Measurements from ENCODE around the gene SMAD2. TPM values are rescaled to one million over a fixed set of nuclear protein-coding genes. Genes with fewer than 3 reads are reported as not detected.
"Not testable (repeated sequence)": the region's sequence is repeated elsewhere in the genome, so short reads cannot be mapped to it uniquely, and the experiment has no call there.

The SMAD2 gene
- total RNA-seq, 1 experiment from 2014 or later, result 97.0 TPM

- Histone ChIP-seq H2AFZ (no peak overlapping the region), H3K79me2 (ENCODE audit: low read depth) (no peaks in the 10 kb centered on the region), H3K4me2 (no peak overlapping the region), H3K9me3 (ENCODE audit: insufficient read depth, low read depth) (no peaks in the 10 kb centered on the region), H3K27me3 (ENCODE audit: insufficient read depth, low read depth) (no peaks in the 10 kb centered on the region), H3K4me1 (replicated peaks; ENCODE audit: insufficient read depth) (no peaks in the 10 kb centered on the region), H3K36me3 (ENCODE audit: low read depth) (peaks cover 3% of the 10 kb centered on the region), H3K4me3 (no peak overlapping the region), H3F3A (ENCODE audit: insufficient read depth, low read depth) (no peaks in the 10 kb centered on the region), H3K27ac (no peak overlapping the region), H4K20me1 (ENCODE audit: insufficient read depth) (no peaks in the 10 kb centered on the region), H3K9me2 (ENCODE audit: insufficient read depth) (no peaks in the 10 kb centered on the region)
- no peak for TF ChIP-seq CTCF (conservative IDR thresholded peaks at IDR 0.05)
- no peak for TF ChIP-seq EZH2 (IDR thresholded peaks at IDR 0.05; ENCODE audit: low read depth)
- CTCF ChIA-PET, result no interaction called here
- intact Hi-C loops (cut with micrococcal nuclease; ENCODE audit: unreplicated experiment), result no loop called here
- POLR2A ChIA-PET (ENCODE audit: unreplicated experiment), result no interaction called here
- no peak for DNase-seq
- no TSS peak for BruUV-seq (replicated peaks)
Measured at GRCh38 chr18:47830772-47831171, 99.7 kb downstream of the SMAD2 start.

GRCh38 chr18:47829831-47830230 lies 100.6 kb downstream of the SMAD2 start:
- POLR2A ChIA-PET (ENCODE audit: unreplicated experiment), result no interaction called here
- no peak for DNase-seq
- H3K4me2 ChIP-seq, result no peak overlapping the region
- H4K20me1 ChIP-seq (ENCODE audit: insufficient read depth), result no peaks in the 10 kb centered on the region
- CTCF ChIA-PET, result no interaction called here
- H3K27ac ChIP-seq, result no peak overlapping the region
- H3K4me3 ChIP-seq, result no peak overlapping the region
- TF ChIP-seq CTCF (conservative IDR thresholded peaks at IDR 0.05) (no peak), EZH2 (IDR thresholded peaks at IDR 0.05; ENCODE audit: low read depth) (no peak)
- no peaks in the 10 kb centered on the region for H3K27me3 ChIP-seq (ENCODE audit: insufficient read depth, low read depth)
- H3K9me3 ChIP-seq (ENCODE audit: insufficient read depth, low read depth), result no peaks in the 10 kb centered on the region
- H3K36me3 ChIP-seq (ENCODE audit: low read depth), result peaks cover 3% of the 10 kb centered on the region
- no peaks in the 10 kb centered on the region for H3F3A ChIP-seq (ENCODE audit: insufficient read depth, low read depth)
- H3K4me1 ChIP-seq (replicated peaks; ENCODE audit: insufficient read depth), result no peaks in the 10 kb centered on the region
- BruUV-seq (replicated peaks), result no TSS peak
- intact Hi-C loops (cut with micrococcal nuclease; ENCODE audit: unreplicated experiment), result no loop called here
- no peaks in the 10 kb centered on the region for H3K9me2 ChIP-seq (ENCODE audit: insufficient read depth)
- no peaks in the 10 kb centered on the region for H3K79me2 ChIP-seq (ENCODE audit: low read depth)
- H2AFZ ChIP-seq, result no peak overlapping the region

DNA sequence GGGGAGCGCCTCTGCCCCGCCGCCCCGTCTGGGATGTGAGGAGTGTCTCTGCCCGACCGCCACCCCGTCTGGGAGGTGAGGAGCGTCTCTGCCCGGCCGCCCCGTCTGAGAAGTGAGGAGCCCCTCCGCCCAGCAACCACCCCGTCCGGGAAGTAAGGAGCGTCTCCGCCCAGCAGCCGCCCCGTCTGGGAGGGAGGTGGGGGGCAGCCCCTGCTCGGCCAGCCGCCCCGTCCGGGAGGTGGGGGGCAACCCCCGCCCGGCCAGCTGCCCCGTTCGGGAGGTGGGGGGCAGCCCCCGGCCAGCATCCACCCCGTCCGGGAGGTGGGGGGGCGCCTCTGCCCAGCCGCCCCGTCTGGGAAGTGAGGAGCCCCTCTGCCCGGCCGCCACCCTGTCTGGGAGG lies 102.4 kb downstream of the SMAD2 start:
- H3K27me3 ChIP-seq (ENCODE audit: insufficient read depth, low read depth); DNase-seq; H3K36me3 ChIP-seq (ENCODE audit: low read depth); H3K79me2 ChIP-seq (ENCODE audit: low read depth); H3K9me3 ChIP-seq (ENCODE audit: insufficient read depth, low read depth); H3K4me3 ChIP-seq; H3K4me2 ChIP-seq; BruUV-seq (replicated peaks); H4K20me1 ChIP-seq (ENCODE audit: insufficient read depth); CTCF ChIA-PET; H3F3A ChIP-seq (ENCODE audit: insufficient read depth, low read depth); H3K27ac ChIP-seq; POLR2A ChIA-PET (ENCODE audit: unreplicated experiment); H3K9me2 ChIP-seq (ENCODE audit: insufficient read depth); H2AFZ ChIP-seq; H3K4me1 ChIP-seq (replicated peaks; ENCODE audit: insufficient read depth); intact Hi-C loops (cut with micrococcal nuclease; ENCODE audit: unreplicated experiment): not testable (repeated sequence)
